Measurements from ENCODE around the gene CCDC112. TPM values are rescaled to one million over a fixed set of nuclear protein-coding genes. Genes with fewer than 3 reads are reported as not detected.

Gene CCDC112
- total RNA-seq, 4 donors from 2014 or later: 3.3 to 4.9 (median 3.8) TPM

GRCh38 chr5:115241881-115242642 is 54.4 kb downstream of the CCDC112 start:
- no peak for TF ChIP-seq POLR2A (IDR thresholded peaks at IDR 0.05)
- TF ChIP-seq CTCF (IDR thresholded peaks at IDR 0.05): no peak
- no peaks in the 10 kb centered on the region for H3K27me3 ChIP-seq
- H3K27ac ChIP-seq: no peak overlapping the region
- intact Hi-C loops (cut with DNase I): no loop called here
- DNase-seq: no peak
- H3K4me1 ChIP-seq: no peaks in the 10 kb centered on the region
- H3K36me3 ChIP-seq: peaks cover 12 to 18% of the 10 kb centered on the region in 2 donors
- H3K4me3 ChIP-seq (replicated peaks in 1 of 3): no peak overlapping the region
- WGBS, 2 donors: 81 to 82% methylated on average over 4 of the region's 4 CpGs
- H3K9me3 ChIP-seq: no peaks in the 10 kb centered on the region

GRCh38 chr5:115237066-115237465 is 59.4 kb downstream of the CCDC112 start:
- Histone ChIP-seq H3K27me3 (no peaks in the 10 kb centered on the region), H3K4me1 (no peaks in the 10 kb centered on the region), H3K36me3 (peaks cover 12 to 23% of the 10 kb centered on the region in 2 donors), H3K9me3 (no peaks in the 10 kb centered on the region), H3K4me3 (replicated peaks in 1 of 3) (no peak overlapping the region), H3K27ac (no peak overlapping the region)
- no peak for DNase-seq
- no peak for TF ChIP-seq POLR2A (IDR thresholded peaks at IDR 0.05)
- TF ChIP-seq CTCF (IDR thresholded peaks at IDR 0.05): no peak
- intact Hi-C loops (cut with DNase I): no loop called here
- 94 to 98% methylated on average over 3 of the region's 3 CpGs for WGBS, 2 donors

- no peak for DNase-seq
- no peak overlapping the region for H3K27ac ChIP-seq
- H3K4me1 ChIP-seq: no peaks in the 10 kb centered on the region
- H3K36me3 ChIP-seq: peaks cover 12 to 23% of the 10 kb centered on the region in 2 donors
- no peaks in the 10 kb centered on the region for H3K9me3 ChIP-seq
- intact Hi-C loops (cut with DNase I): no loop called here
- TF ChIP-seq POLR2A (IDR thresholded peaks at IDR 0.05) (no peak), CTCF (IDR thresholded peaks at IDR 0.05) (no peak)
- WGBS, 2 donors: 87 to 93% methylated on average over 2 of the region's 2 CpGs
- H3K4me3 ChIP-seq (replicated peaks in 1 of 3): no peak overlapping the region
- H3K27me3 ChIP-seq: no peaks in the 10 kb centered on the region
Observed at GRCh38 chr5:115236599-115236998, 59.9 kb downstream of the CCDC112 start.

GRCh38 chr5:115231598-115231997 is 64.9 kb downstream of the CCDC112 start:
- H3K4me1 ChIP-seq: no peaks in the 10 kb centered on the region
- 89 to 91% methylated on average over 4 of the region's 4 CpGs for WGBS, 2 donors
- H3K9me3 ChIP-seq: no peaks in the 10 kb centered on the region
- H3K27ac ChIP-seq: no peak overlapping the region
- no peak overlapping the region for H3K4me3 ChIP-seq (replicated peaks in 1 of 3)
- peaks cover 0 to 11% of the 10 kb centered on the region in 2 donors for H3K36me3 ChIP-seq
- intact Hi-C loops (cut with DNase I): no loop called here
- TF ChIP-seq POLR2A (IDR thresholded peaks at IDR 0.05) (no peak), CTCF (IDR thresholded peaks at IDR 0.05) (no peak)
- no peak for DNase-seq
- H3K27me3 ChIP-seq: no peaks in the 10 kb centered on the region

- H3K9me3 ChIP-seq: no peaks in the 10 kb centered on the region
- no peak for DNase-seq
- H3K4me3 ChIP-seq (replicated peaks in 1 of 3): no peak overlapping the region
- no peaks in the 10 kb centered on the region for H3K4me1 ChIP-seq
- peaks cover 0 to 7% of the 10 kb centered on the region in 2 donors for H3K36me3 ChIP-seq
- WGBS, 2 donors: 96 to 100% methylated on average over 1 of the region's 1 CpG
- no peaks in the 10 kb centered on the region for H3K27me3 ChIP-seq
- intact Hi-C loops (cut with DNase I): no loop called here
- TF ChIP-seq CTCF (IDR thresholded peaks at IDR 0.05): no peak
- TF ChIP-seq POLR2A (IDR thresholded peaks at IDR 0.05): no peak
- H3K27ac ChIP-seq: no peak overlapping the region
Observed at GRCh38 chr5:115229606-115230005, 66.8 kb downstream of the CCDC112 start.

Data from thyroid gland (tissue), 4 donors.